MCF 10A (cell line): ENCODE measurements around the gene TOMM70. TPM values are rescaled to one million over a fixed set of nuclear protein-coding genes. Genes with fewer than 3 reads are reported as not detected.

Source experiments
- BruUV-seq: library from RNA; stranded (reverse); fragments of 400-500 nt; replicated peaks from 2 replicates; lab custom pipeline; 2021; lab: Mats Ljungman, UMichigan
- CTCF ChIA-PET: fragments of 300-600 bp; sonication (Branson Sonifier 250); formaldehyde crosslinking; extraction: SDS; loops from one replicate; lab custom pipeline; 2021; ENCODE audit warnings: antibody characterized with exemption, inconsistent platforms; lab: Yijun Ruan, JAX
- POLR2A ChIA-PET: fragments of 300-600, 350-650 bp; sonication (Branson Sonifier 250); formaldehyde crosslinking; extraction: SDS; loops from one replicate; lab custom pipeline; 2020; ENCODE audit warnings: antibody characterized with exemption, inconsistent platforms; lab: Yijun Ruan, JAX
- DNase-seq: peaks from one replicate; pipeline ENCODE4 v3.0.0-alpha.2; 2018; ENCODE audit not compliant: unreplicated experiment
- H3K27ac Mint-ChIP-seq: one replicate; pipeline ENCODE4 v1.8.0; 2022; ENCODE audit warnings: mild to moderate bottlenecking, low read depth, mixed read lengths; ENCODE audit not compliant: unreplicated experiment
- H3K27me3 Mint-ChIP-seq: one replicate; pipeline ENCODE4 v1.8.0; 2022; ENCODE audit warnings: mixed read lengths; ENCODE audit not compliant: insufficient read depth, unreplicated experiment
- H3K36me3 Mint-ChIP-seq: one replicate; pipeline ENCODE4 v1.8.0; 2022; ENCODE audit warnings: mild to moderate bottlenecking, moderate library complexity, mixed read lengths; ENCODE audit not compliant: insufficient read depth, unreplicated experiment
- H3K4me1 Mint-ChIP-seq: one replicate; pipeline ENCODE4 v1.8.0; 2022; ENCODE audit warnings: mixed read lengths; ENCODE audit not compliant: insufficient read depth, unreplicated experiment
- H3K4me3 Mint-ChIP-seq: one replicate; pipeline ENCODE4 v1.8.0; 2022; ENCODE audit warnings: mild to moderate bottlenecking, moderate library complexity, mixed read lengths; ENCODE audit not compliant: unreplicated experiment
- H3K9me3 Mint-ChIP-seq: one replicate; pipeline ENCODE4 v1.8.0; 2022; ENCODE audit warnings: mixed read lengths; ENCODE audit not compliant: unreplicated experiment
- CTCF ChIP-seq: fragments of 200-600 bp; IDR thresholded peaks from one replicate; pipeline ENCODE4 v1.8.0; 2022; ENCODE audit warnings: antibody characterized with exemption, mild to moderate bottlenecking; ENCODE audit not compliant: unreplicated experiment
- intact Hi-C: fragments of 100-400 bp; cut with micrococcal nuclease; formaldehyde crosslinking; loops from 2 replicates; pipeline ENCODE4 v1.14.1; 2022
- total RNA-seq: library from RNA; stranded (reverse); gene quantifications from 2 replicates; pipeline ENCODE4 v1.2.3, GENCODE V29; 2022

The TOMM70 gene
- total RNA-seq, 1 experiment from 2014 or later = 58.2 TPM

- no peak for DNase-seq
- H3K9me3 Mint-ChIP-seq = peaks cover 10% of the 10 kb centered on the region
- intact Hi-C loops = no loop called here
- peak overlapping the region; percentile 44 for H3K27ac Mint-ChIP-seq
- no peak for TF ChIP-seq CTCF
- H3K4me1 Mint-ChIP-seq = peaks cover 6% of the 10 kb centered on the region
- no peak overlapping the region for H3K4me3 Mint-ChIP-seq
- peaks cover 59% of the 10 kb centered on the region for H3K36me3 Mint-ChIP-seq
- BruUV-seq = no TSS peak
- CTCF ChIA-PET = interaction anchor here (1.4 kb wide), 1 partner anchor 204 kb away, joined by 4 read pairs; no protein-coding TSS in a partner anchor
- POLR2A ChIA-PET = interaction anchor here (0.6 to 8.1 kb wide), 4 partner anchors 9 to 1178 kb away, joined by 3 to 66 read pairs (median 3); partner anchors contain the start of genes LNP1 and TOMM70
- no peaks in the 10 kb centered on the region for H3K27me3 Mint-ChIP-seq
Observed at GRCh38 chr3:100384733-100385525, 16.0 kb downstream of the TOMM70 start.

- peaks cover 68% of the 10 kb centered on the region for H3K36me3 Mint-ChIP-seq
- H3K27ac Mint-ChIP-seq = no peak overlapping the region
- BruUV-seq = no TSS peak
- TF ChIP-seq CTCF = no peak
- no peak for DNase-seq
- POLR2A ChIA-PET = interaction anchor here (0.6 to 0.9 kb wide), 2 partner anchors 9 to 22 kb away, joined by 3 read pairs; no protein-coding TSS in a partner anchor
- H3K4me1 Mint-ChIP-seq = no peaks in the 10 kb centered on the region
- H3K27me3 Mint-ChIP-seq = no peaks in the 10 kb centered on the region
- intact Hi-C loops = no loop called here
- CTCF ChIA-PET = interaction anchor here (0.6 to 0.7 kb wide), 2 partner anchors 15 to 226 kb away, joined by 3 read pairs; no protein-coding TSS in a partner anchor
- no peak overlapping the region for H3K4me3 Mint-ChIP-seq
- no peaks in the 10 kb centered on the region for H3K9me3 Mint-ChIP-seq
Observed at GRCh38 chr3:100376301-100376700, 24.6 kb downstream of the TOMM70 start.

- no peaks in the 10 kb centered on the region for H3K4me1 Mint-ChIP-seq
- no peaks in the 10 kb centered on the region for H3K27me3 Mint-ChIP-seq
- H3K27ac Mint-ChIP-seq = no peak overlapping the region
- BruUV-seq = no TSS peak
- H3K4me3 Mint-ChIP-seq = no peak overlapping the region
- no peaks in the 10 kb centered on the region for H3K9me3 Mint-ChIP-seq
- CTCF ChIA-PET = interaction anchor here (0.7 to 0.8 kb wide), 3 partner anchors 290 to 543 kb away, joined by 3 to 5 read pairs (median 3); no protein-coding TSS in a partner anchor
- DNase-seq = no peak
- no peak for TF ChIP-seq CTCF
- POLR2A ChIA-PET = interaction anchor here (0.7 to 1.2 kb wide), 4 partner anchors 11 to 27 kb away, joined by 3 to 4 read pairs (median 4); partner anchors contain the start of gene LNP1
- intact Hi-C loops = no loop called here
- H3K36me3 Mint-ChIP-seq = peaks cover 66% of the 10 kb centered on the region
Observed at GRCh38 chr3:100374521-100374920, 26.4 kb downstream of the TOMM70 start.

GRCh38 chr3:100370756-100371155, 30.1 kb downstream of the TOMM70 start:
- Mint-ChIP-seq H3K4me1 (no peaks in the 10 kb centered on the region), H3K27ac (no peak overlapping the region), H3K4me3 (no peak overlapping the region), H3K36me3 (peaks cover 59% of the 10 kb centered on the region), H3K27me3 (no peaks in the 10 kb centered on the region), H3K9me3 (no peaks in the 10 kb centered on the region)
- POLR2A ChIA-PET = interaction anchor here (0.6 to 1.2 kb wide), 3 partner anchors 9 to 35 kb away, joined by 3 to 5 read pairs (median 3); partner anchors contain the start of genes LNP1 and TOMM70
- no peak for DNase-seq
- BruUV-seq = no TSS peak
- CTCF ChIA-PET = no interaction called here
- intact Hi-C loops = no loop called here
- no peak for TF ChIP-seq CTCF
